ENCODE measurements around the gene OR10K1.
"Not testable (repeated sequence)": the region's sequence is repeated elsewhere in the genome, so short reads cannot be mapped to it uniquely, and the experiment has no call there.

Gene OR10K1

GRCh38 chr1:158461534-158461933 is at the start of gene OR10K1:
OR10K1 (plus strand) TSS chr1:158461834; CDS start chr1:158465562, 3,728 bp downstream.
- DNase-seq (ENCODE audit: low spot score), result no peak

GRCh38 chr1:158414651-158415345 is 46.8 kb upstream of the OR10K1 start:
- DNase-seq (ENCODE audit: low spot score), result no peak

- no peak for DNase-seq (ENCODE audit: low spot score)
Observed at GRCh38 chr1:158417586-158417985, 44.0 kb upstream of the OR10K1 start.

GRCh38 chr1:158422212-158422611 is 39.4 kb upstream of the OR10K1 start:
- DNase-seq (ENCODE audit: low spot score), result no peak

- no peak for DNase-seq (ENCODE audit: low spot score)
Observed at GRCh38 chr1:158425027-158425426, 36.6 kb upstream of the OR10K1 start.

- no peak for DNase-seq (ENCODE audit: low spot score)
Observed at GRCh38 chr1:158426137-158426536, 35.5 kb upstream of the OR10K1 start, which contains the start of gene OR10K2. OR10K2 (minus strand) TSS chr1:158426237; CDS start chr1:158420866, 5,371 bp downstream.

GRCh38 chr1:158430163-158430562 is 31.5 kb upstream of the OR10K1 start:
- DNase-seq (ENCODE audit: low spot score), result not testable (repeated sequence)

GRCh38 chr1:158434741-158435140 is 26.9 kb upstream of the OR10K1 start:
- no peak for DNase-seq (ENCODE audit: low spot score)

- DNase-seq (ENCODE audit: low spot score), result no peak
Observed at GRCh38 chr1:158445376-158445775, 16.3 kb upstream of the OR10K1 start.

GRCh38 chr1:158454537-158454936 is 7.1 kb upstream of the OR10K1 start:
- no peak for DNase-seq (ENCODE audit: low spot score)

- DNase-seq (ENCODE audit: low spot score), result no peak
Observed at GRCh38 chr1:158457246-158457645, 4.4 kb upstream of the OR10K1 start.

GRCh38 chr1:158458263-158458662 is 3.4 kb upstream of the OR10K1 start:
- DNase-seq (ENCODE audit: low spot score), result no peak

GRCh38 chr1:158471920-158472319 is 10.3 kb downstream of the OR10K1 start, which contains the start of gene OR10R2:
OR10R2 (plus strand) TSS chr1:158472220; CDS start chr1:158472326, 106 bp downstream.
- DNase-seq (ENCODE audit: low spot score), result no peak

- DNase-seq (ENCODE audit: low spot score), result no peak
Observed at GRCh38 chr1:158485455-158485854, 23.8 kb downstream of the OR10K1 start.

- no peak for DNase-seq (ENCODE audit: low spot score)
Observed at GRCh38 chr1:158491316-158491715, 29.7 kb downstream of the OR10K1 start.

- no peak for DNase-seq (ENCODE audit: low spot score)
Observed at GRCh38 chr1:158493054-158493453, 31.4 kb downstream of the OR10K1 start.

- DNase-seq (ENCODE audit: low spot score), result no peak
Observed at GRCh38 chr1:158494796-158495195, 33.2 kb downstream of the OR10K1 start.

- DNase-seq (ENCODE audit: low spot score), result no peak
Observed at GRCh38 chr1:158496374-158496773, 34.7 kb downstream of the OR10K1 start.

- no peak for DNase-seq (ENCODE audit: low spot score)
Observed at GRCh38 chr1:158506369-158506987, 44.8 kb downstream of the OR10K1 start.

GRCh38 chr1:158507511-158507910 is 45.9 kb downstream of the OR10K1 start:
- no peak for DNase-seq (ENCODE audit: low spot score)

GRCh38 chr1:158509471-158510156 is 48.0 kb downstream of the OR10K1 start:
- DNase-seq (ENCODE audit: low spot score), result no peak

GRCh38 chr1:158516966-158517365 is 55.3 kb downstream of the OR10K1 start:
- no peak for DNase-seq (ENCODE audit: low spot score)

Measured in AG08395 (cell line).